ENCODE data around the gene SMYD3.

SMYD3 gene

DNA sequence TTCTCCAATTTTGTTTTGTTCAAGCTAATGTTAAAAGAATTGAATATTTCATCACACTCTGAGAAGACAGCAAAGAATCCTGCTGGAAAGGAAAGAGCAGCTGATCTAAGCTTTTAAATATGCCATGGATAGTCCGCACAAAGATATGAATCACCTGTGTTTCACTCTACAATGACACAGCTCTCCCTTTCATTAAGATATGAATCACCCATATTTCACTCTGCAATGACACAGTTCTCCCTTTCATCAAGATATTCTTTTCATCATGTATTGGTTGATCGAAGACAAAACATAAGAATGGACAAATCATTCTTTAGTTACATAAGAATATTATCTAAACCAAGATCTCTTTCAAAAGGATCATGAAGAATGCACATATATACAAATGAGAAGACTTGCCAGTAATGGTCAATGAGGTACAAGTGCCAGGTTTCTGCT lies 367.3 kb downstream of the SMYD3 start:
- no peak for TF ChIP-seq GABPA (IDR thresholded peaks at IDR 0.05; ENCODE audit: low read depth)
- TF ChIP-seq, protein P1, sequence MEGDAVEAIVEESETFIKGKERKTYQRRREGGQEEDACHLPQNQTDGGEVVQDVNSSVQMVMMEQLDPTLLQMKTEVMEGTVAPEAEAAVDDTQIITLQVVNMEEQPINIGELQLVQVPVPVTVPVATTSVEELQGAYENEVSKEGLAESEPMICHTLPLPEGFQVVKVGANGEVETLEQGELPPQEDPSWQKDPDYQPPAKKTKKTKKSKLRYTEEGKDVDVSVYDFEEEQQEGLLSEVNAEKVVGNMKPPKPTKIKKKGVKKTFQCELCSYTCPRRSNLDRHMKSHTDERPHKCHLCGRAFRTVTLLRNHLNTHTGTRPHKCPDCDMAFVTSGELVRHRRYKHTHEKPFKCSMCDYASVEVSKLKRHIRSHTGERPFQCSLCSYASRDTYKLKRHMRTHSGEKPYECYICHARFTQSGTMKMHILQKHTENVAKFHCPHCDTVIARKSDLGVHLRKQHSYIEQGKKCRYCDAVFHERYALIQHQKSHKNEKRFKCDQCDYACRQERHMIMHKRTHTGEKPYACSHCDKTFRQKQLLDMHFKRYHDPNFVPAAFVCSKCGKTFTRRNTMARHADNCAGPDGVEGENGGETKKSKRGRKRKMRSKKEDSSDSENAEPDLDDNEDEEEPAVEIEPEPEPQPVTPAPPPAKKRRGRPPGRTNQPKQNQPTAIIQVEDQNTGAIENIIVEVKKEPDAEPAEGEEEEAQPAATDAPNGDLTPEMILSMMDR (IDR thresholded peaks at IDR 0.05; ENCODE audit: insufficient read depth, low read length): no peak
- no peak for TF ChIP-seq POLR2AphosphoS5 (IDR thresholded peaks at IDR 0.05; ENCODE audit: low read depth)
- TF ChIP-seq SPI1 (IDR thresholded peaks at IDR 0.05; ENCODE audit: borderline replicate concordance, low read depth): no peak
- TF ChIP-seq, protein P2, sequence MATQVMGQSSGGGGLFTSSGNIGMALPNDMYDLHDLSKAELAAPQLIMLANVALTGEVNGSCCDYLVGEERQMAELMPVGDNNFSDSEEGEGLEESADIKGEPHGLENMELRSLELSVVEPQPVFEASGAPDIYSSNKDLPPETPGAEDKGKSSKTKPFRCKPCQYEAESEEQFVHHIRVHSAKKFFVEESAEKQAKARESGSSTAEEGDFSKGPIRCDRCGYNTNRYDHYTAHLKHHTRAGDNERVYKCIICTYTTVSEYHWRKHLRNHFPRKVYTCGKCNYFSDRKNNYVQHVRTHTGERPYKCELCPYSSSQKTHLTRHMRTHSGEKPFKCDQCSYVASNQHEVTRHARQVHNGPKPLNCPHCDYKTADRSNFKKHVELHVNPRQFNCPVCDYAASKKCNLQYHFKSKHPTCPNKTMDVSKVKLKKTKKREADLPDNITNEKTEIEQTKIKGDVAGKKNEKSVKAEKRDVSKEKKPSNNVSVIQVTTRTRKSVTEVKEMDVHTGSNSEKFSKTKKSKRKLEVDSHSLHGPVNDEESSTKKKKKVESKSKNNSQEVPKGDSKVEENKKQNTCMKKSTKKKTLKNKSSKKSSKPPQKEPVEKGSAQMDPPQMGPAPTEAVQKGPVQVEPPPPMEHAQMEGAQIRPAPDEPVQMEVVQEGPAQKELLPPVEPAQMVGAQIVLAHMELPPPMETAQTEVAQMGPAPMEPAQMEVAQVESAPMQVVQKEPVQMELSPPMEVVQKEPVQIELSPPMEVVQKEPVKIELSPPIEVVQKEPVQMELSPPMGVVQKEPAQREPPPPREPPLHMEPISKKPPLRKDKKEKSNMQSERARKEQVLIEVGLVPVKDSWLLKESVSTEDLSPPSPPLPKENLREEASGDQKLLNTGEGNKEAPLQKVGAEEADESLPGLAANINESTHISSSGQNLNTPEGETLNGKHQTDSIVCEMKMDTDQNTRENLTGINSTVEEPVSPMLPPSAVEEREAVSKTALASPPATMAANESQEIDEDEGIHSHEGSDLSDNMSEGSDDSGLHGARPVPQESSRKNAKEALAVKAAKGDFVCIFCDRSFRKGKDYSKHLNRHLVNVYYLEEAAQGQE (IDR thresholded peaks at IDR 0.05; ENCODE audit: insufficient replicate concordance, low read depth): no peak
- H3K4me3 ChIP-seq (replicated peaks; ENCODE audit: insufficient read depth, low read length): no peak overlapping the region
- no peak for DNase-seq (ENCODE audit: low read depth in 1 of 2, low spot score in 1 of 2)
- H3K27ac ChIP-seq (replicated peaks): no peak overlapping the region
- H3K27me3 ChIP-seq (ENCODE audit: insufficient read depth, poor library complexity, severe bottlenecking): no peaks in the 10 kb centered on the region

DNA sequence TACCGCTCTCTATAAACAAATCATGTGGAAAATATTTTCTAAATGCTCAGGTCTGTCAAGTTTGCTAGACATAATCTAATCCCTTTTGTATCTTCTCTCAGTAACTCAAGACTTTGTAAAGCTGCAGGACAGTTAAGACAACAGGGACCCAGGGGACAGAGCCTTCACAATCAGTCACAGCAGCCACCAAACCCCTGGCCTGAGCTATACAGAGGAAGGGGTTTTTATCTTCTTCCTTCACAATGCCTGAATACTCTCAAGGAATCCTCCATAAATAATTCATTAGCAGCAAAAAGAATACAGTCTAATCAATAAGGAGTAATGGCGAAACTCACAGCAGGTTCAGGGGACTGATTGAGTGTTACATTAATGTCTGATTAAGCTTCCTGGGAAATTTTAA lies 368.3 kb downstream of the SMYD3 start:
- Histone ChIP-seq H3K27me3 (ENCODE audit: insufficient read depth, poor library complexity, severe bottlenecking) (no peaks in the 10 kb centered on the region), H3K4me3 (replicated peaks; ENCODE audit: insufficient read depth, low read length) (no peak overlapping the region), H3K27ac (replicated peaks) (no peak overlapping the region)
- TF ChIP-seq POLR2AphosphoS5 (IDR thresholded peaks at IDR 0.05; ENCODE audit: low read depth) (no peak), SPI1 (IDR thresholded peaks at IDR 0.05; ENCODE audit: borderline replicate concordance, low read depth) (no peak), GABPA (IDR thresholded peaks at IDR 0.05; ENCODE audit: low read depth) (no peak)
- TF ChIP-seq, protein P1 (IDR thresholded peaks at IDR 0.05; ENCODE audit: insufficient read depth, low read length): no peak
- TF ChIP-seq, protein P2 (IDR thresholded peaks at IDR 0.05; ENCODE audit: insufficient replicate concordance, low read depth): no peak
- DNase-seq (ENCODE audit: low read depth in 1 of 2, low spot score in 1 of 2): no peak

DNA sequence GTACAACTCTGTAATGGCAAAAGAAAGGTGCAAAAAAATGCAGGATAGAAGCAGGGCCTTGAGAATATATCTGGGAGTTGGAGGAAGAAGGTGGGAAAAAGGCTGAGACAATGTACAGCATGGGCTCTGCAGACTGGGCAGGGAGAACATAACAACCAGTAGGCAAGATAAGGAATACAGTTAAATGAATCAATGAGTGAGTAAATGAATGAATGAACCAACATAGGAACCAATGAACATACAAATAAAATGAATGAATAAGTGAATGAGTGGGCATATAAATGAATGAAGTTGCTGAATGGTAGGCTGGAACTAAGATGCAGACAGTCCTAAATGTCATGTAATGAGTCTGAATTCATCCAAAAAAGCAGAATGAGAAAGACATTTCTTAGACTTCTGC lies 370.6 kb downstream of the SMYD3 start:
- Histone ChIP-seq H3K27ac (replicated peaks) (no peak overlapping the region), H3K27me3 (ENCODE audit: insufficient read depth, poor library complexity, severe bottlenecking) (no peaks in the 10 kb centered on the region), H3K4me3 (replicated peaks; ENCODE audit: insufficient read depth, low read length) (no peak overlapping the region)
- no peak for DNase-seq (ENCODE audit: low read depth in 1 of 2, low spot score in 1 of 2)
- TF ChIP-seq, protein P2 (IDR thresholded peaks at IDR 0.05; ENCODE audit: insufficient replicate concordance, low read depth): no peak
- TF ChIP-seq POLR2AphosphoS5 (IDR thresholded peaks at IDR 0.05; ENCODE audit: low read depth): no peak
- TF ChIP-seq, protein P1 (IDR thresholded peaks at IDR 0.05; ENCODE audit: insufficient read depth, low read length): no peak
- TF ChIP-seq SPI1 (IDR thresholded peaks at IDR 0.05; ENCODE audit: borderline replicate concordance, low read depth): no peak
- TF ChIP-seq GABPA (IDR thresholded peaks at IDR 0.05; ENCODE audit: low read depth): no peak
